H1 (cell line): ENCODE data around the gene B9D1. TPM values are rescaled to one million over a fixed set of nuclear protein-coding genes. Genes with fewer than 3 reads are reported as not detected.

ENCODE experiments used
- BCL11A ChIP-seq, 2 experiments: IDR thresholded peaks; one replicate each; pipeline ENCODE4 v1.6.1; 2011; ENCODE audit warnings: low read depth in 2 of 2, low read length in 2 of 2, mild to moderate bottlenecking in 2 of 2
- BRCA1 ChIP-seq: IDR thresholded peaks from 2 replicates; pipeline ENCODE4 v1.6.1; 2012; ENCODE audit warnings: low read depth, low read length, improper control_type of control experiment
- CBX5 ChIP-seq: fragments of 300-800, 300-1000 bp; sonication (generic); IDR thresholded peaks from 2 replicates; pipeline ENCODE4 v1.7.1; 2016; ENCODE audit warnings: antibody characterized with exemption, low read length, low read depth
- CBX8 ChIP-seq: fragments of 300-800, 300-1000 bp; sonication (generic); IDR thresholded peaks from 2 replicates; pipeline ENCODE4 v1.7.1; 2016; ENCODE audit warnings: low read depth, low read length, borderline replicate concordance
- CHD1 ChIP-seq: IDR thresholded peaks from 2 replicates; pipeline ENCODE4 v1.6.1; 2012; ENCODE audit warnings: low read depth, low read length, improper control_type of control experiment
- CHD2 ChIP-seq: IDR thresholded peaks from 2 replicates; pipeline ENCODE4 v1.6.1; 2012; ENCODE audit warnings: low read length, improper control_type of control experiment
- CREB1 ChIP-seq: IDR thresholded peaks from 2 replicates; pipeline ENCODE4 v1.6.1; 2012; ENCODE audit warnings: inconsistent platforms
- E2F6 ChIP-seq: IDR thresholded peaks from 2 replicates; pipeline ENCODE4 v1.6.1; 2012; ENCODE audit warnings: inconsistent platforms
- EZH2 ChIP-seq: fragments of 200-600 bp; sonication (generic); IDR thresholded peaks from 2 replicates; pipeline ENCODE4 v1.7.1; 2012; ENCODE audit warnings: low read depth, mild to moderate bottlenecking, moderate library complexity, low read length, inconsistent platforms; ENCODE audit not compliant: severe bottlenecking
- GABPA ChIP-seq: IDR thresholded peaks from 2 replicates; pipeline ENCODE4 v1.6.1; 2011; ENCODE audit warnings: mild to moderate bottlenecking, low read length, moderate library complexity, borderline replicate concordance; ENCODE audit not compliant: insufficient read depth
- GTF2F1 ChIP-seq: IDR thresholded peaks from 2 replicates; pipeline ENCODE4 v1.6.1; 2012; ENCODE audit warnings: low read depth, low read length, improper control_type of control experiment, borderline replicate concordance
- JUN ChIP-seq: IDR thresholded peaks from 2 replicates; pipeline ENCODE4 v1.6.1; 2011; ENCODE audit warnings: low read depth, mild to moderate bottlenecking, improper control_type of control experiment, low read length
- KDM4A ChIP-seq: IDR thresholded peaks from one replicate; pipeline ENCODE4 v1.7.1; 2012; ENCODE audit warnings: low read depth, mild to moderate bottlenecking, moderate library complexity, low read length, inconsistent platforms; ENCODE audit not compliant: severe bottlenecking
- MAX ChIP-seq: IDR thresholded peaks from 2 replicates; pipeline ENCODE4 v1.6.1; 2012; ENCODE audit warnings: inconsistent platforms
- NANOG ChIP-seq: IDR thresholded peaks from 2 replicates; pipeline ENCODE4 v1.6.1; 2011; ENCODE audit warnings: low read length, low read depth, mild to moderate bottlenecking, inconsistent platforms; ENCODE audit not compliant: insufficient read depth, poor library complexity, severe bottlenecking
- NRF1 ChIP-seq: IDR thresholded peaks from 2 replicates; pipeline ENCODE4 v1.6.1; 2011; ENCODE audit warnings: mild to moderate bottlenecking, low read depth, low read length, improper control_type of control experiment
- PHF8 ChIP-seq: fragments of 200-600 bp; sonication (generic); conservative IDR thresholded peaks from 2 replicates; pipeline ENCODE4 v1.7.1; 2012; ENCODE audit warnings: low read depth, mild to moderate bottlenecking, inconsistent platforms, low read length, moderate library complexity
- POLR2AphosphoS5 ChIP-seq: IDR thresholded peaks from 2 replicates; pipeline ENCODE4 v1.6.1; 2011; ENCODE audit warnings: low read depth, low read length
- POU5F1 ChIP-seq: IDR thresholded peaks from 2 replicates; pipeline ENCODE4 v1.6.1; 2011; ENCODE audit warnings: low read depth, mild to moderate bottlenecking, low read length, moderate library complexity
- SIX5 ChIP-seq: IDR thresholded peaks from 2 replicates; pipeline ENCODE4 v1.6.1; 2011; ENCODE audit warnings: mild to moderate bottlenecking, low read depth, low read length
- SP4 ChIP-seq: IDR thresholded peaks from 2 replicates; pipeline ENCODE4 v1.6.1; 2012; ENCODE audit warnings: low read length, inconsistent platforms
- TBP ChIP-seq: IDR thresholded peaks from 2 replicates; pipeline ENCODE4 v1.6.1; 2011; ENCODE audit warnings: low read depth, low read length, improper control_type of control experiment
- TEAD4 ChIP-seq: IDR thresholded peaks from 2 replicates; pipeline ENCODE4 v1.6.1; 2012; ENCODE audit warnings: low read depth, low read length, inconsistent platforms, mixed read lengths
- YY1 ChIP-seq: IDR thresholded peaks from 2 replicates; pipeline ENCODE4 v1.6.1; 2011; ENCODE audit warnings: low read depth, mild to moderate bottlenecking, low read length
- ZNF274 ChIP-seq: IDR thresholded peaks from 2 replicates; pipeline ENCODE4 v1.7.0; 2012; ENCODE audit warnings: low read length, borderline replicate concordance; ENCODE audit errors: extremely low read depth
- polyA plus RNA-seq, 7 experiments: library from polyadenylated mRNA; depleted of rRNA in 3 of 7; stranded (reverse) in 5 of 7; unstranded in 2 of 7; fragments of >200 nt in 5 of 7; fragments of 200-250 nt in 2 of 7; gene quantifications; 1 replicate in 5 of 7; 2 replicates in 1 of 7; 4 replicates in 1 of 7; pipeline versions ENCODE4 v1.2.1 to v1.2.3, GENCODE V29; 2011 to 2013; ENCODE audit warnings: missing spikeins in 2 of 7, mixed read lengths in 2 of 7
- total RNA-seq: library from RNA; stranded (reverse); fragmentation: NEBNext Ultra II Directional; extraction: Animal tissue kit (Norgen Biotek cat#: 25700); gene quantifications from 2 replicates; pipeline ENCODE4 v1.2.1, GENCODE V29; 2021

B9D1 gene
- total and polyA plus RNA-seq, 2 of the 8 experiments (the other 6 are each of a cell fraction or from before 2014, with no cell fraction given), result 24.6 to 65.7 TPM

- TF ChIP-seq MAX, result peak; percentile 61
- peak; percentile 46; the same call in 1 of the 2 replicates for TF ChIP-seq CREB1
- no peak for TF ChIP-seq TEAD4
- TF ChIP-seq POLR2AphosphoS5, result peak; percentile 50
- peak; percentile 75 for TF ChIP-seq PHF8
- TF ChIP-seq SP4, result no peak; the same call in 1 of the 2 replicates
- peak; percentile 48 for TF ChIP-seq KDM4A
- no peak for TF ChIP-seq CBX8
- peak; percentile 70 for TF ChIP-seq CHD2
- no peak for TF ChIP-seq NANOG
- no peak for TF ChIP-seq GTF2F1
- TF ChIP-seq ZNF274, result no peak
- TF ChIP-seq YY1, result peak; percentile 88
- no peak for TF ChIP-seq CBX5
- no peak for TF ChIP-seq E2F6
- no peak for TF ChIP-seq CHD1
- TF ChIP-seq JUN, result no peak
- 0 out of 2 replicates have a peak, but pooled peaks have one; percentile 7 for TF ChIP-seq BRCA1
- no peak for TF ChIP-seq POU5F1
- peak; percentile 95 for TF ChIP-seq NRF1
- no peak for TF ChIP-seq SIX5
- TF ChIP-seq BCL11A (IDR thresholded peaks at IDR 0.05; ENCODE audit: low read depth in 2 of 2, low read length in 2 of 2), result no peak
- TF ChIP-seq TBP, result peak; percentile 75
- TF ChIP-seq EZH2, result no peak
- TF ChIP-seq GABPA, result peak; percentile 93
Measured at GRCh38 chr17:19377602-19378415, 15.3 kb upstream of the B9D1 start (continued).
